ENCODE results near the gene PTPN4. TPM values are rescaled to one million over a fixed set of nuclear protein-coding genes. Genes with fewer than 3 reads are reported as not detected.

PTPN4 gene
- total and polyA plus RNA-seq, 2 of the 13 experiments (the other 11 are each of a cell fraction or from before 2014, with no cell fraction given), result 20.3 to 34.6 TPM

DNA sequence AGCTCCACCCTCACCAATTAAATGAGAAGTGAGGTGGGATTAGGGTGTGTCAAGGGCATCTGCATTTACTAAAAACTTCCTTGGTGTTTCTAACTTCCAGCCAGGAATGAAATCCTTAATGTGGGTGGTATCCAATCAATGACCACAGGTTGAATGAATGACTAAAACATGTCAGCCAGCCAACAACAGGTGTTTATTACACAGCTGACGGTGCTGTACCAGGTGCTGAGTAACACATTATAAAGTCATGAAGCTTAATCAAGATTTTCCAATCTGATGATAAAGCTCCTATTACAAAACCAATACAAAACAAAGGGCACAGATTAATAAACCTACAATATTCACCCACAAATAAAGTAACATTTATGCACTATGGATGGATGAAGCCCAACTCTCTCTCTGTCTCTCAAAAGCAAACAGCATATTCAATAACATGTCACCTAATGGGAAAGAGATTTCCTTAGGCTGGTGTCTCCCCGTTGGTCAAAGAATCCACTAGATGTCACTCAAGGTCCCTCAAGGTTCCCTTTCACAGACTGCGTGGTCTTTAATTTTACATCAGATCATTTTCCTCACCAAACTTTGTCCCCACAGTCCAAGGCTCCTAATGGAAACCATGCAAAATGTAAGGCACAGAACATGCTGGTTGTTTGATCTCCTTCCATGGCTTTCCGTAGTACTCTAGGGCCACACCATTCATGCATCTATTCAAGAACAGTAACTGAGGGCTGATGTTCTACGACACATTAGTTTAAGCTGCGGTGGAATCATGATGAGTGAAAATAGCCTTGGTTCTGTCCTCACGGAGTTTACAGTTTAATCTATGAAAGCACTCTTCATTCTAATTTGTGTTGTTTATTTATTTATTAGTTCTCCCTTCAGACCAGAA is 6.4 kb upstream of the PTPN4 start (continued):
- TF ChIP-seq HNF4A (CRISPR knock-in tag; IDR thresholded peaks at IDR 0.05) (peak; percentile 15; the same call in 1 of the 2 replicates), RAD21 (CRISPR knock-in tag; IDR thresholded peaks at IDR 0.05) (peak; percentile 83), REPIN1 (CRISPR knock-in tag; IDR thresholded peaks at IDR 0.05; ENCODE audit: borderline replicate concordance, low read depth) (0 out of 2 replicates have a peak, but pooled peaks have one; percentile 36), POLR2AphosphoS2 (IDR thresholded peaks at IDR 0.05; ENCODE audit: low read depth, low read length) (no peak), NR2F1 (CRISPR knock-in tag; IDR thresholded peaks at IDR 0.05) (no peak), FOSL2 (CRISPR knock-in tag; IDR thresholded peaks at IDR 0.05) (no peak), ZNF577 (CRISPR knock-in tag; IDR thresholded peaks at IDR 0.05; ENCODE audit: borderline replicate concordance, low read depth) (no peak), ATF1 (CRISPR knock-in tag; IDR thresholded peaks at IDR 0.05) (no peak), ZNF766 (CRISPR knock-in tag; IDR thresholded peaks at IDR 0.05; ENCODE audit: borderline replicate concordance) (no peak), TBX3 (IDR thresholded peaks at IDR 0.05; ENCODE audit: borderline replicate concordance) (no peak), ZNF7 (CRISPR knock-in tag; IDR thresholded peaks at IDR 0.05) (no peak), KLF16 (CRISPR knock-in tag; IDR thresholded peaks at IDR 0.05) (0 out of 4 replicates have a peak, but pooled peaks of 1 of the 2 experiments have one; percentile 27), PLRG1 (conservative IDR thresholded peaks at IDR 0.05) (no peak), ZNF558 (CRISPR knock-in tag; IDR thresholded peaks at IDR 0.05; ENCODE audit: borderline replicate concordance) (no peak), ZNF614 (CRISPR knock-in tag; IDR thresholded peaks at IDR 0.05; ENCODE audit: borderline replicate concordance) (peak; percentile 60; the same call in 1 of the 2 replicates), CEBPZ (IDR thresholded peaks at IDR 0.05; ENCODE audit: low read length) (no peak), KDM2A (CRISPR knock-in tag; IDR thresholded peaks at IDR 0.05; ENCODE audit: borderline replicate concordance, low read depth) (no peak), ZNF101 (CRISPR knock-in tag; IDR thresholded peaks at IDR 0.05; ENCODE audit: borderline replicate concordance, low read depth) (no peak), PHF8 (CRISPR knock-in tag; IDR thresholded peaks at IDR 0.05) (no peak)
- TF ChIP-seq, protein P1, sequence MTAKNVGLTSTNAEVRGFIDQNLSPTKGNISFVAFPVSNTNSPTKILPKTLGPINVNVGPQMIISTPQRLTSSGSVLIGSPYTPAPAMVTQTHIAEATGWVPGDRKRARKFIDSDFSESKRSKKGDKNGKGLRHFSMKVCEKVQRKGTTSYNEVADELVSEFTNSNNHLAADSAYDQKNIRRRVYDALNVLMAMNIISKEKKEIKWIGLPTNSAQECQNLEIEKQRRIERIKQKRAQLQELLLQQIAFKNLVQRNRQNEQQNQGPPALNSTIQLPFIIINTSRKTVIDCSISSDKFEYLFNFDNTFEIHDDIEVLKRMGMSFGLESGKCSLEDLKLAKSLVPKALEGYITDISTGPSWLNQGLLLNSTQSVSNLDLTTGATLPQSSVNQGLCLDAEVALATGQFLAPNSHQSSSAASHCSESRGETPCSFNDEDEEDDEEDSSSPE (CRISPR knock-in tag; IDR thresholded peaks at IDR 0.05), result no peak
- TF ChIP-seq, protein P2, sequence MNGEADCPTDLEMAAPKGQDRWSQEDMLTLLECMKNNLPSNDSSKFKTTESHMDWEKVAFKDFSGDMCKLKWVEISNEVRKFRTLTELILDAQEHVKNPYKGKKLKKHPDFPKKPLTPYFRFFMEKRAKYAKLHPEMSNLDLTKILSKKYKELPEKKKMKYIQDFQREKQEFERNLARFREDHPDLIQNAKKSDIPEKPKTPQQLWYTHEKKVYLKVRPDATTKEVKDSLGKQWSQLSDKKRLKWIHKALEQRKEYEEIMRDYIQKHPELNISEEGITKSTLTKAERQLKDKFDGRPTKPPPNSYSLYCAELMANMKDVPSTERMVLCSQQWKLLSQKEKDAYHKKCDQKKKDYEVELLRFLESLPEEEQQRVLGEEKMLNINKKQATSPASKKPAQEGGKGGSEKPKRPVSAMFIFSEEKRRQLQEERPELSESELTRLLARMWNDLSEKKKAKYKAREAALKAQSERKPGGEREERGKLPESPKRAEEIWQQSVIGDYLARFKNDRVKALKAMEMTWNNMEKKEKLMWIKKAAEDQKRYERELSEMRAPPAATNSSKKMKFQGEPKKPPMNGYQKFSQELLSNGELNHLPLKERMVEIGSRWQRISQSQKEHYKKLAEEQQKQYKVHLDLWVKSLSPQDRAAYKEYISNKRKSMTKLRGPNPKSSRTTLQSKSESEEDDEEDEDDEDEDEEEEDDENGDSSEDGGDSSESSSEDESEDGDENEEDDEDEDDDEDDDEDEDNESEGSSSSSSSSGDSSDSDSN (CRISPR knock-in tag; IDR thresholded peaks at IDR 0.05), result no peak
- TF ChIP-seq, protein P3, sequence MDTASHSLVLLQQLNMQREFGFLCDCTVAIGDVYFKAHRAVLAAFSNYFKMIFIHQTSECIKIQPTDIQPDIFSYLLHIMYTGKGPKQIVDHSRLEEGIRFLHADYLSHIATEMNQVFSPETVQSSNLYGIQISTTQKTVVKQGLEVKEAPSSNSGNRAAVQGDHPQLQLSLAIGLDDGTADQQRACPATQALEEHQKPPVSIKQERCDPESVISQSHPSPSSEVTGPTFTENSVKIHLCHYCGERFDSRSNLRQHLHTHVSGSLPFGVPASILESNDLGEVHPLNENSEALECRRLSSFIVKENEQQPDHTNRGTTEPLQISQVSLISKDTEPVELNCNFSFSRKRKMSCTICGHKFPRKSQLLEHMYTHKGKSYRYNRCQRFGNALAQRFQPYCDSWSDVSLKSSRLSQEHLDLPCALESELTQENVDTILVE (CRISPR knock-in tag; IDR thresholded peaks at IDR 0.05), result no peak

All from HepG2 (cell line).